22Rv1 (cell line): ENCODE data around the gene GJB4.
"Not testable (repeated sequence)": the region's sequence is repeated elsewhere in the genome, so short reads cannot be mapped to it uniquely, and the experiment has no call there.

Experiments
- H3K27ac ChIP-seq: fragments of 450-650 bp; 2 replicates; pipeline ENCODE4 v1.5.1; 2017
- ZFX ChIP-seq: fragments of 450-650 bp; IDR thresholded peaks from 2 replicates; pipeline ENCODE4 v1.6.1; 2017; ENCODE audit warnings: antibody characterized with exemption, borderline replicate concordance
- TF ChIP-seq, protein P1 (sequence below): fragments of 450-650 bp; IDR thresholded peaks from 2 replicates; pipeline ENCODE4 v1.5.1; 2017; ENCODE audit warnings: mild to moderate bottlenecking

Gene GJB4

DNA sequence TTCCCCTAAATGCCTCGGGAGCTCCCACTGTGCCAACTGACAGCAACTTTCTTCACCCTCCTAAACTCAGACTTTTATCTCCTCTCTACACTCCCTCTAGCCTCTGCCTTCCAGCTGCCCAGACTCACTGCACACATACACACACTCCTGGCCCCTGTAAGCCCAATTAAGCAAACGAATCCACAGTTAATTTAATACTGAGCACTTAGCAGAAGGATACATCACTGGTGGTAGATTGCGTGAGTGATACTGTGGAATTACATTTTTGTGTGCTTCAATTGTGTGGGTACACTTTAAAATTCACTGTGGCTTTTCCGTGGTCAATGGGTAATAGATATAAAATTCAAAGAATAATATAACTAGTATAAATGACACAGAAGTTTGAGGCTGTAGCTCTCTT, 38.3 kb upstream of the GJB4 start:
- no peak overlapping the region for H3K27ac ChIP-seq
- TF ChIP-seq, protein P1, sequence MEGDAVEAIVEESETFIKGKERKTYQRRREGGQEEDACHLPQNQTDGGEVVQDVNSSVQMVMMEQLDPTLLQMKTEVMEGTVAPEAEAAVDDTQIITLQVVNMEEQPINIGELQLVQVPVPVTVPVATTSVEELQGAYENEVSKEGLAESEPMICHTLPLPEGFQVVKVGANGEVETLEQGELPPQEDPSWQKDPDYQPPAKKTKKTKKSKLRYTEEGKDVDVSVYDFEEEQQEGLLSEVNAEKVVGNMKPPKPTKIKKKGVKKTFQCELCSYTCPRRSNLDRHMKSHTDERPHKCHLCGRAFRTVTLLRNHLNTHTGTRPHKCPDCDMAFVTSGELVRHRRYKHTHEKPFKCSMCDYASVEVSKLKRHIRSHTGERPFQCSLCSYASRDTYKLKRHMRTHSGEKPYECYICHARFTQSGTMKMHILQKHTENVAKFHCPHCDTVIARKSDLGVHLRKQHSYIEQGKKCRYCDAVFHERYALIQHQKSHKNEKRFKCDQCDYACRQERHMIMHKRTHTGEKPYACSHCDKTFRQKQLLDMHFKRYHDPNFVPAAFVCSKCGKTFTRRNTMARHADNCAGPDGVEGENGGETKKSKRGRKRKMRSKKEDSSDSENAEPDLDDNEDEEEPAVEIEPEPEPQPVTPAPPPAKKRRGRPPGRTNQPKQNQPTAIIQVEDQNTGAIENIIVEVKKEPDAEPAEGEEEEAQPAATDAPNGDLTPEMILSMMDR, result no peak

DNA sequence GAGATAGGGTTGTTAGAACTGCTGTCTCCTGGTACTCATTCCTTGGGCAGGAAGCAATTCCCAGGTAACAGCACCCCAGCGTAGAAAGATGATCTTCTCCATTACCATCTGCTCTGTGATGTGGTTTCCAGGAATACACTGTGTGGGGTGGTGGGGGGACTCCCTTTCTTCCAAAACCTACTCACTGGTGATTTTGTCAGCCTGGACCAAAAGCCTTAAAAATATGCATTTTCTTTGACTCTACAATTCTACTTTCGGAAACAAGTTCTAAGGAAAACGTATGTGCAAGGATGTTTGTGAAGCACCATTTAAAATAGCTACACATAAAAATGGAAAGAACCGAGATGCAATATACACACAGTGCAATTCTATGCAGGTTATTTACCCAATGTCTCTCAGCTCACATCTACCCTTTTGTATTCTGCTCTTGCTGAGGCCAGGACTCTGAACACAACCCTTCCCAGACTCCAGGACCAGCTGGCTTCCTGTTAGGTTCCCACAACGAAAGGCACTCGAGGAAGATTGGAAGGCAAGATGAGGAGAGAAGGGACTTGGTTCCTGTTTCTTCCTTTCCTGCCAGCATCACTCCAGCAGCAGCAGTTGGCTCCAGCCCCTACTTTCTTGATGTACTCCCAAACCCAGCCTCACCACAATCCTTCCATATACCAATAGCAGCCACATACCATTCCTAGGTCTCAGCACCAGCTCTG, 37.7 kb upstream of the GJB4 start:
- TF ChIP-seq ZFX, result no peak
- TF ChIP-seq, protein P1, result no peak
- H3K27ac ChIP-seq, result no peak overlapping the region

DNA sequence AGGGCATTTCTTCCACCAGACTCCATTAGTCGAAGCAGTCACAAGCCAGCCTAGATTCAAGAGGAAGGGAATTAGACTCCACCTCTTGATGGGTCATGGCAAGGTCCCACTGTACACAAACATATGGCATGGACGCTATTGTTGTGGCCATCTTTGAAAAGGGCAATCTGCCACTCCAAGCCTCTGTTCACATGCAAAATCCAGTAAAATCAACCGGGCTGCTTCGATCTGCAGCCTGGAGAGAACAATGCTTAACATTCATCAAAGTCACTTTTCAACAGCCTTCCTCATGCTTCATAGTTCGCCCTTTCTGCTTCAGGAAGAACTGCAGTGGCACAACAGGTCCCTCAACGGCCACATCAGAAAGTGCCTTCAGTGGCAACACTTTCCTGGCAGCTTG, 32.7 kb upstream of the GJB4 start:
- TF ChIP-seq ZFX, result no peak
- TF ChIP-seq, protein P1, result no peak
- no peak overlapping the region for H3K27ac ChIP-seq

DNA sequence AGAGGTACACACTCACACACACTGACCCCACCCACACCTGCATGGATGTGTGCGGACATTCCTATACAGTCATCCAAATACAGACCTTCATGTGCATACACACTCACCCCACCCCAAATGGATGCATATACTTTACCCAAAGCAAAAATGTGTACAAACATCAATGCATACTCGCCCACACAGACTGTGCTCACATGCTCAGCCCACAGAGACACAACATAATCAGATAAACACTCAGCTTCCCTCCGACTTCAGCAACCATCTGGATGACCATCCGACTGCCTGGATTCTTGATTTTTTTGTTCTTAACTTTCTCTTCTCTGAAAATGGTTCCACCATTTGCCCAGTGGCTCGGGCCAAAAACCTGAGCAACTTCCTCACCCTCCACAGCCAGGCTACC, 29.1 kb upstream of the GJB4 start:
- no peak for TF ChIP-seq ZFX
- TF ChIP-seq, protein P1, result no peak
- no peak overlapping the region for H3K27ac ChIP-seq

DNA sequence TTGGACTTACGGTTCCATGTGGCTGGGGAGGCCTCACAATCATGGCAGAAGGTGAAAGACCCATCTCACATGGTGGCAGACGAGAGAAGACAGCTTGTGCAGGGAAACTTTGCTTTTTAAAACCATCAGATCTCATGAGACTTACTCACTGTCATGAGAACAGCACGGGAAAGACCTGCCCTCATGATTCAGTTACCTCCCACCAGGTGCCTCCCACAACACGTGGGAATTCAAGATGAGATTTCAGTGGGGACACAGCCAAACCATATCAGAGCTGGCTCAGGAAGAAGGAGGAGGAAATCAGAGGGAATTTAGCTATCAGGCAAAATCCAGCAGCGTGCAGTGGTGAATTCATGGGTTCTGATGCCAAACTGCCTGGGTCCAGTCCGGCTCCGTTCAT, 26.7 kb upstream of the GJB4 start:
- not testable (repeated sequence) for H3K27ac ChIP-seq

DNA sequence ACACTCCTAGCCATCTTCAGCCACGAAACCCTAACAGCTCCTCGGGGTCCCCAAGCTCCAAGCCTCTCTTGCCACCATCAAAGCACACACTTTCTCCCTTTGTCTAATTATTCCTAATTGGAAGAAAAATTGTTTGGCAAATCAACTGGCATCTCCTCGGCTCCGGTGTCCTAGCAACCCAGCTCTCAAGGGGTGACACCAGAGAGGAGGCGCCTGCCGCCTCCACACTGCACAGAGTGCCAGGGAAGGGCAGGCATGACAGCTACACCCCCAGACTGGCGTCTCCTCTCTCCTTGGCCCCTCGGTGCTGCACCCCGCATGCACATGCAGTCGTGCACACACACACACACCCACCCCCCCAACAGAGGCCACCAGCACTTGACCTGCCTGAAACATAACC, 22.8 kb upstream of the GJB4 start:
- TF ChIP-seq, protein P1, result no peak
- TF ChIP-seq ZFX, result no peak
- H3K27ac ChIP-seq, result no peak overlapping the region

DNA sequence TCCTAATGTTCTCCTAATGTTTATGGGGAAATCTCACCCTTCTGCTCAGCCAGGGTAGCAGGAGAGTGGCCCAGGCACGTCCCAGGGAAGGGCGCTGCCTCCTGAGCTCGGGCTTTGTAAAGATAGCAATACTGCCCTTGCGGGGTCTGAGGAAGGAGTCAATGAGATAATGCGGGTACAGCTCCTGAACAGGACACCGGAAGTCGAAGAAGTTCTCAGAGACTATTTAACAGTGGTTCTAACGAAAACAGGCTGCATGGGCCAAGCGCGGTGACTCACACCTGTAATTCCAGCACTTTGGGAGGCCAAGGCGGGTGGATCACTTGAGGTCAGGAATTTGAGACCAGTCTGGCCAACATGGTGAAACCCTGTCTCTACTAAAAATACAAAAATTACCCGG, 22.3 kb upstream of the GJB4 start:
- H3K27ac ChIP-seq, result not testable (repeated sequence)

DNA sequence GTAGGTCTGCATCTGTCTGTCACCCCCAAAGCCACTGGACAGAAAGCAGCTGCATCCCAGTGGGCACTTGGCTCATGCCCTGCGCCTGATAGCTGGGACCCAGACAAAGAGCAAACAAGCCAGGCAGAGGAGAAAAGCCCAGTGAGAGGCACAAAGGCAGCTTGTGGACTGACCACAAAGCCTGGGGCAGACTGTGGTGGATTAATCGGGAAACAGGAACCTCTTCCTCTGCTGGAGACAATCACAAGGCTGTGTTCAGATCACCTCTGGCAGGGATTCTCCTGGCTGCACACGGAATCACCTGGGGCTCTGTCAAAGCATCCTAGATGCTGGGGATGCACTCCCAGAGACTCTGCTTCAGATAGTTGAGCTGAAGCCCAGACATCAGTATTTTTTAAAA, 19.9 kb upstream of the GJB4 start:
- TF ChIP-seq, protein P1, result no peak
- no peak overlapping the region for H3K27ac ChIP-seq
